Endodermal cell (in vitro differentiated cells): Measurements from ENCODE around the gene SLC24A3. TPM values are rescaled to one million over a fixed set of nuclear protein-coding genes. Genes with fewer than 3 reads are reported as not detected.
A peak's percentile ranks its signal among the peaks of the same experiment; 100 is the strongest.

ENCODE experiments used
- DNase-seq: peaks from one replicate; pipeline ENCODE4 v3.0.0-alpha.2; 2017
- H3K27ac ChIP-seq: 2 replicates; pipeline ENCODE4 v1.5.1; 2013; ENCODE audit warnings: mild to moderate bottlenecking, low read depth, low read length, moderate library complexity
- H3K27me3 ChIP-seq: 2 replicates; pipeline ENCODE4 v1.6.1; 2013; ENCODE audit warnings: mild to moderate bottlenecking, low read length, moderate library complexity; ENCODE audit not compliant: insufficient read depth, control insufficient read depth, poor library complexity, severe bottlenecking
- H3K36me3 ChIP-seq: 2 replicates; pipeline ENCODE4 v1.7.0; 2013; ENCODE audit warnings: mild to moderate bottlenecking, low read length, moderate library complexity; ENCODE audit not compliant: control insufficient read depth, insufficient read depth
- H3K4me1 ChIP-seq: one replicate; pipeline ENCODE4 v1.7.0; 2013; ENCODE audit warnings: low read length; ENCODE audit not compliant: control insufficient read depth, insufficient read depth
- H3K4me3 ChIP-seq: 2 replicates; pipeline ENCODE4 v1.5.1; 2013; ENCODE audit warnings: mild to moderate bottlenecking, low read length, moderate library complexity
- H3K9ac ChIP-seq: 2 replicates; pipeline ENCODE4 v1.6.1; 2013; ENCODE audit warnings: mild to moderate bottlenecking, low read length, moderate library complexity; ENCODE audit not compliant: poor library complexity, severe bottlenecking; ENCODE audit errors: extremely low read depth
- H3K9me3 ChIP-seq: 2 replicates; pipeline ENCODE4 v1.6.1; 2013; ENCODE audit warnings: mild to moderate bottlenecking, low read length, moderate library complexity; ENCODE audit not compliant: control insufficient read depth
- H3K27ac Mint-ChIP-seq: 2 replicates; pipeline ENCODE4 v1.8.0; 2020; ENCODE audit warnings: mixed read lengths
- H3K27me3 Mint-ChIP-seq: 2 replicates; pipeline ENCODE4 v1.8.0; 2021; ENCODE audit warnings: mild to moderate bottlenecking, mixed read lengths; ENCODE audit not compliant: insufficient read depth
- H3K36me3 Mint-ChIP-seq: 2 replicates; pipeline ENCODE4 v1.8.0; 2020; ENCODE audit warnings: low read depth, mixed read lengths
- H3K4me1 Mint-ChIP-seq: 2 replicates; pipeline ENCODE4 v1.8.0; 2020; ENCODE audit warnings: mixed read lengths
- H3K4me3 Mint-ChIP-seq: 2 replicates; pipeline ENCODE4 v1.8.0; 2020; ENCODE audit warnings: mild to moderate bottlenecking, moderate library complexity, mixed read lengths
- H3K9me3 Mint-ChIP-seq: 2 replicates; pipeline ENCODE4 v1.8.0; 2020; ENCODE audit warnings: mild to moderate bottlenecking, mixed read lengths
- CTCF ChIP-seq: fragments of 200-600 bp; sonication (generic); conservative IDR thresholded peaks from 2 replicates; pipeline ENCODE4 v1.5.0; 2021; ENCODE audit warnings: antibody characterized with exemption, mild to moderate bottlenecking
- WGBS, 2 experiments: methylation state at CpG; one replicate each; pipeline versions ENCODE4 v1.1.5 to v1.1.7; 2013; ENCODE audit warnings: missing lambda C conversion rate in 2 of 2, mixed read lengths in 1 of 2; ENCODE audit not compliant: insufficient coverage in 1 of 2, insufficient read length in 1 of 2; 5-methylcytosine and 5-hydroxymethylcytosine counted together
- total RNA-seq, 2 donors: library from RNA; stranded (reverse); fragmentation: NEBNext Ultra II Directional in 1 of 2; extraction: Animal tissue kit (Norgen Biotek cat#: 25700) in 1 of 2; gene quantifications; 2 replicates in 1 of 2; 3 replicates in 1 of 2; pipeline ENCODE4 v1.2.1, GENCODE V29; 2021

SLC24A3 gene
- total RNA-seq, 2 donors from 2014 or later: 1.5 to 1.8 TPM

GRCh38 chr20:19453862-19454261 is 241.4 kb downstream of the SLC24A3 start:
- DNase-seq: peak; percentile 33
- Histone ChIP-seq H3K4me3 (no peak overlapping the region), H3K4me1 (no peaks in the 10 kb centered on the region), H3K9ac (no peak overlapping the region), H3K27ac (no peak overlapping the region), H3K27me3 (no peaks in the 10 kb centered on the region), H3K9me3 (no peaks in the 10 kb centered on the region), H3K36me3 (no peaks in the 10 kb centered on the region)
- H3K27me3 Mint-ChIP-seq: peaks cover 2% of the 10 kb centered on the region
- no peak overlapping the region for H3K4me3 Mint-ChIP-seq
- no peak overlapping the region for H3K27ac Mint-ChIP-seq
- TF ChIP-seq CTCF: no peak
- no peaks in the 10 kb centered on the region for H3K9me3 Mint-ChIP-seq
- no peaks in the 10 kb centered on the region for H3K36me3 Mint-ChIP-seq
- WGBS, 2 experiments: 91 to 97% methylated on average over 5 to 6 of the region's 6 CpGs
- H3K4me1 Mint-ChIP-seq: peaks cover 4% of the 10 kb centered on the region

GRCh38 chr20:19456595-19457395 is 244.4 kb downstream of the SLC24A3 start:
- DNase-seq: peak; percentile 4
- Mint-ChIP-seq H3K4me3 (no peak overlapping the region), H3K4me1 (peaks cover 4% of the 10 kb centered on the region), H3K9me3 (no peaks in the 10 kb centered on the region), H3K27ac (no peak overlapping the region), H3K36me3 (no peaks in the 10 kb centered on the region), H3K27me3 (no peaks in the 10 kb centered on the region)
- Histone ChIP-seq H3K9ac (no peak overlapping the region), H3K27me3 (no peaks in the 10 kb centered on the region), H3K9me3 (no peaks in the 10 kb centered on the region), H3K4me1 (no peaks in the 10 kb centered on the region), H3K27ac (no peak overlapping the region), H3K4me3 (no peak overlapping the region), H3K36me3 (no peaks in the 10 kb centered on the region)
- WGBS, 2 experiments: 90 to 100% methylated on average over 1 to 2 of the region's 2 CpGs
- no peak for TF ChIP-seq CTCF

GRCh38 chr20:19457611-19458010 is 245.2 kb downstream of the SLC24A3 start:
- Mint-ChIP-seq H3K27me3 (no peaks in the 10 kb centered on the region), H3K36me3 (no peaks in the 10 kb centered on the region), H3K4me3 (no peak overlapping the region), H3K9me3 (no peaks in the 10 kb centered on the region), H3K27ac (no peak overlapping the region), H3K4me1 (peaks cover 4% of the 10 kb centered on the region)
- Histone ChIP-seq H3K36me3 (no peaks in the 10 kb centered on the region), H3K27me3 (no peaks in the 10 kb centered on the region), H3K27ac (no peak overlapping the region), H3K9me3 (no peaks in the 10 kb centered on the region), H3K9ac (no peak overlapping the region), H3K4me3 (no peak overlapping the region), H3K4me1 (no peaks in the 10 kb centered on the region)
- DNase-seq: peak; percentile 13
- whole genome bisulfite sequencing, 2 experiments: 88% methylated on average over 2 to 3 of the region's 3 CpGs
- TF ChIP-seq CTCF: no peak
